Measurements from ENCODE around the gene SPAG6.
"Not testable (repeated sequence)": the region's sequence is repeated elsewhere in the genome, so short reads cannot be mapped to it uniquely, and the experiment has no call there.

The SPAG6 gene

GRCh38 chr10:22391600-22391999, 46.3 kb downstream of the SPAG6 start (continued):
- TF ChIP-seq REST (tag by site-specific recombination; IDR thresholded peaks at IDR 0.05): no peak
- TF ChIP-seq, protein P1, sequence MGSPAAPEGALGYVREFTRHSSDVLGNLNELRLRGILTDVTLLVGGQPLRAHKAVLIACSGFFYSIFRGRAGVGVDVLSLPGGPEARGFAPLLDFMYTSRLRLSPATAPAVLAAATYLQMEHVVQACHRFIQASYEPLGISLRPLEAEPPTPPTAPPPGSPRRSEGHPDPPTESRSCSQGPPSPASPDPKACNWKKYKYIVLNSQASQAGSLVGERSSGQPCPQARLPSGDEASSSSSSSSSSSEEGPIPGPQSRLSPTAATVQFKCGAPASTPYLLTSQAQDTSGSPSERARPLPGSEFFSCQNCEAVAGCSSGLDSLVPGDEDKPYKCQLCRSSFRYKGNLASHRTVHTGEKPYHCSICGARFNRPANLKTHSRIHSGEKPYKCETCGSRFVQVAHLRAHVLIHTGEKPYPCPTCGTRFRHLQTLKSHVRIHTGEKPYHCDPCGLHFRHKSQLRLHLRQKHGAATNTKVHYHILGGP (tag by site-specific recombination; IDR thresholded peaks at IDR 0.05): no peak
- TF ChIP-seq, protein P2, sequence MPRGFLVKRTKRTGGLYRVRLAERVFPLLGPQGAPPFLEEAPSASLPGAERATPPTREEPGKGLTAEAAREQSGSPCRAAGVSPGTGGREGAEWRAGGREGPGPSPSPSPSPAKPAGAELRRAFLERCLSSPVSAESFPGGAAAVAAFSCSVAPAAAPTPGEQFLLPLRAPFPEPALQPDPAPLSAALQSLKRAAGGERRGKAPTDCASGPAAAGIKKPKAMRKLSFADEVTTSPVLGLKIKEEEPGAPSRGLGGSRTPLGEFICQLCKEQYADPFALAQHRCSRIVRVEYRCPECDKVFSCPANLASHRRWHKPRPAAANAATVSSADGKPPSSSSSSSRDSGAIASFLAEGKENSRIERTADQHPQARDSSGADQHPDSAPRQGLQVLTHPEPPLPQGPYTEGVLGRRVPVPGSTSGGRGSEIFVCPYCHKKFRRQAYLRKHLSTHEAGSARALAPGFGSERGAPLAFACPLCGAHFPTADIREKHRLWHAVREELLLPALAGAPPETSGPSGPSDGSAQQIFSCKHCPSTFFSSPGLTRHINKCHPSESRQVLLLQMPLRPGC (tag by site-specific recombination; IDR thresholded peaks at IDR 0.05): no peak
- no peak for TF ChIP-seq ZXDB (tag by site-specific recombination; IDR thresholded peaks at IDR 0.05)
- no peak for TF ChIP-seq ZNF341 (tag by site-specific recombination; IDR thresholded peaks at IDR 0.05; ENCODE audit: low read depth)
- TF ChIP-seq, protein P3, sequence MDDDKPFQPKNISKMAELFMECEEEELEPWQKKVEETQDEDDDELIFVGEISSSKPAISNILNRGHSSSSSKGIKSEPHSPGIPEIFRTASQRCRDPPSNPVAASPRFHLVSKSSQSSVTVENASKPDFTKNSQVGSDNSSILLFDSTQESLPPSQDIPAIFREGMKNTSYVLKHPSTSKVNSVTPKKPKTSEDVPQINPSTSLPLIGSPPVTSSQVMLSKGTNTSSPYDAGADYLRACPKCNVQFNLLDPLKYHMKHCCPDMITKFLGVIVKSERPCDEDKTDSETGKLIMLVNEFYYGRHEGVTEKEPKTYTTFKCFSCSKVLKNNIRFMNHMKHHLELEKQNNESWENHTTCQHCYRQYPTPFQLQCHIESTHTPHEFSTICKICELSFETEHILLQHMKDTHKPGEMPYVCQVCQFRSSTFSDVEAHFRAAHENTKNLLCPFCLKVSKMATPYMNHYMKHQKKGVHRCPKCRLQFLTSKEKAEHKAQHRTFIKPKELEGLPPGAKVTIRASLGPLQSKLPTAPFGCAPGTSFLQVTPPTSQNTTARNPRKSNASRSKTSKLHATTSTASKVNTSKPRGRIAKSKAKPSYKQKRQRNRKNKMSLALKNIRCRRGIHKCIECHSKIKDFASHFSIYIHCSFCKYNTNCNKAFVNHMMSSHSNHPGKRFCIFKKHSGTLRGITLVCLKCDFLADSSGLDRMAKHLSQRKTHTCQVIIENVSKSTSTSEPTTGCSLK (tag by site-specific recombination; IDR thresholded peaks at IDR 0.05): no peak
- no peak for TF ChIP-seq HOXD13 (CRISPR knock-in tag; IDR thresholded peaks at IDR 0.05; ENCODE audit: borderline replicate concordance)
- no peak for TF ChIP-seq ZNF211 (tag by site-specific recombination; IDR thresholded peaks at IDR 0.05; ENCODE audit: low read depth)
- TF ChIP-seq, protein P4, sequence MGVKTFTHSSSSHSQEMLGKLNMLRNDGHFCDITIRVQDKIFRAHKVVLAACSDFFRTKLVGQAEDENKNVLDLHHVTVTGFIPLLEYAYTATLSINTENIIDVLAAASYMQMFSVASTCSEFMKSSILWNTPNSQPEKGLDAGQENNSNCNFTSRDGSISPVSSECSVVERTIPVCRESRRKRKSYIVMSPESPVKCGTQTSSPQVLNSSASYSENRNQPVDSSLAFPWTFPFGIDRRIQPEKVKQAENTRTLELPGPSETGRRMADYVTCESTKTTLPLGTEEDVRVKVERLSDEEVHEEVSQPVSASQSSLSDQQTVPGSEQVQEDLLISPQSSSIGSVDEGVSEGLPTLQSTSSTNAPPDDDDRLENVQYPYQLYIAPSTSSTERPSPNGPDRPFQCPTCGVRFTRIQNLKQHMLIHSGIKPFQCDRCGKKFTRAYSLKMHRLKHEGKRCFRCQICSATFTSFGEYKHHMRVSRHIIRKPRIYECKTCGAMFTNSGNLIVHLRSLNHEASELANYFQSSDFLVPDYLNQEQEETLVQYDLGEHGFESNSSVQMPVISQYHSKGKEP (tag by site-specific recombination; IDR thresholded peaks at IDR 0.05): no peak
- TF ChIP-seq ZNF146 (tag by site-specific recombination; IDR thresholded peaks at IDR 0.05): no peak
- no peak for TF ChIP-seq ZNF184 (tag by site-specific recombination; IDR thresholded peaks at IDR 0.05)
- TF ChIP-seq ZSCAN16 (tag by site-specific recombination; IDR thresholded peaks at IDR 0.05): no peak
- TF ChIP-seq ZFP37 (tag by site-specific recombination; IDR thresholded peaks at IDR 0.05): no peak

- H3K36me3 ChIP-seq (ENCODE audit: control insufficient read depth in 2 of 2, insufficient read depth in 1 of 2, low read length in 2 of 2); H3K9me3 ChIP-seq (ENCODE audit: control insufficient read depth, insufficient read depth, low read depth, low read length); H3K4me1 ChIP-seq (ENCODE audit: control insufficient read depth, insufficient read depth, low read length); H3K4me3 ChIP-seq (ENCODE audit: low read depth, low read length); POLR2A ChIA-PET; H3K27ac ChIP-seq (ENCODE audit: extremely low read depth, low read depth, low read length); CTCF ChIA-PET: not testable (repeated sequence)
- peak; percentile 46 for TF ChIP-seq GLIS1 (tag by site-specific recombination; IDR thresholded peaks at IDR 0.05)
Measured at GRCh38 chr10:22396195-22396594, 50.9 kb downstream of the SPAG6 start.

- H3K9me3 ChIP-seq (ENCODE audit: control insufficient read depth, insufficient read depth, low read depth, low read length); POLR2A ChIA-PET; H3K36me3 ChIP-seq (ENCODE audit: control insufficient read depth in 2 of 2, insufficient read depth in 1 of 2, low read length in 2 of 2); H3K4me3 ChIP-seq (ENCODE audit: low read depth, low read length); CTCF ChIA-PET; H3K27ac ChIP-seq (ENCODE audit: extremely low read depth, low read depth, low read length); H3K4me1 ChIP-seq (ENCODE audit: control insufficient read depth, insufficient read depth, low read length): not testable (repeated sequence)
Measured at GRCh38 chr10:22406916-22407315, 61.6 kb downstream of the SPAG6 start.

Measured in HEK293 (cell line).